GM19324 (cell line): ENCODE results near the gene CFAP206.
"Not testable (repeated sequence)": the region's sequence is repeated elsewhere in the genome, so short reads cannot be mapped to it uniquely, and the experiment has no call there.

ENCODE experiments used
- ATAC-seq: cut with Tn5 transposase; IDR thresholded peaks from one replicate; pipeline ENCODE4 v1.9.1; 2021; ENCODE audit warnings: mild to moderate bottlenecking, moderate library complexity; ENCODE audit not compliant: unreplicated experiment, low FRiP score

CFAP206 gene

GRCh38 chr6:87419266-87419665 lies 11.5 kb downstream of the CFAP206 start:
- no peak for ATAC-seq

GRCh38 chr6:87420360-87420759 lies 12.6 kb downstream of the CFAP206 start:
- no peak for ATAC-seq

GRCh38 chr6:87421576-87421975 lies 13.8 kb downstream of the CFAP206 start:
- no peak for ATAC-seq

GRCh38 chr6:87426789-87427188 lies 19.0 kb downstream of the CFAP206 start:
- ATAC-seq = no peak

GRCh38 chr6:87430499-87430898 lies 22.7 kb downstream of the CFAP206 start:
- no peak for ATAC-seq

GRCh38 chr6:87431263-87431662 lies 23.5 kb downstream of the CFAP206 start:
- no peak for ATAC-seq

- ATAC-seq = no peak
These were observed 28.7 kb downstream of the CFAP206 start for GRCh38 chr6:87436435-87436834.

- ATAC-seq = no peak
These were observed 33.9 kb downstream of the CFAP206 start for GRCh38 chr6:87441711-87442110.

GRCh38 chr6:87444362-87444761 lies 36.6 kb downstream of the CFAP206 start:
- no peak for ATAC-seq

- no peak for ATAC-seq
These were observed 57.3 kb downstream of the CFAP206 start for GRCh38 chr6:87465051-87465450.

- ATAC-seq = peak; percentile 96
These were observed 65.0 kb downstream of the CFAP206 start, which contains the start of gene SLC35A1 for GRCh38 chr6:87472525-87473418. Gene SLC35A1 (plus strand): TSS chr6:87472974. CDS start chr6:87473004, 30 bp downstream.

GRCh38 chr6:87473419-87473903 lies 65.7 kb downstream of the CFAP206 start:
- ATAC-seq = no peak

- no peak for ATAC-seq
These were observed 74.2 kb downstream of the CFAP206 start for GRCh38 chr6:87481931-87482330.

GRCh38 chr6:87482366-87482765 lies 74.6 kb downstream of the CFAP206 start:
- no peak for ATAC-seq

GRCh38 chr6:87483929-87484328 lies 76.2 kb downstream of the CFAP206 start:
- no peak for ATAC-seq

- no peak for ATAC-seq
These were observed 76.7 kb downstream of the CFAP206 start for GRCh38 chr6:87484491-87484890.

GRCh38 chr6:87487555-87487954 lies 79.8 kb downstream of the CFAP206 start:
- ATAC-seq = no peak

GRCh38 chr6:87489326-87489725 lies 81.6 kb downstream of the CFAP206 start:
- not testable (repeated sequence) for ATAC-seq

- peak; percentile 79 for ATAC-seq
These were observed 87.1 kb downstream of the CFAP206 start for GRCh38 chr6:87494761-87495422.

GRCh38 chr6:87498048-87498447 lies 90.3 kb downstream of the CFAP206 start:
- no peak for ATAC-seq

- ATAC-seq = no peak
These were observed 94.2 kb downstream of the CFAP206 start for GRCh38 chr6:87501809-87502572.
